ENCODE results near the gene SYNC. TPM values are rescaled to one million over a fixed set of nuclear protein-coding genes. Genes with fewer than 3 reads are reported as not detected.

The SYNC gene
- total and polyA plus RNA-seq, 2 experiments from 2014 or later: 6.8 to 9.0 TPM

DNA sequence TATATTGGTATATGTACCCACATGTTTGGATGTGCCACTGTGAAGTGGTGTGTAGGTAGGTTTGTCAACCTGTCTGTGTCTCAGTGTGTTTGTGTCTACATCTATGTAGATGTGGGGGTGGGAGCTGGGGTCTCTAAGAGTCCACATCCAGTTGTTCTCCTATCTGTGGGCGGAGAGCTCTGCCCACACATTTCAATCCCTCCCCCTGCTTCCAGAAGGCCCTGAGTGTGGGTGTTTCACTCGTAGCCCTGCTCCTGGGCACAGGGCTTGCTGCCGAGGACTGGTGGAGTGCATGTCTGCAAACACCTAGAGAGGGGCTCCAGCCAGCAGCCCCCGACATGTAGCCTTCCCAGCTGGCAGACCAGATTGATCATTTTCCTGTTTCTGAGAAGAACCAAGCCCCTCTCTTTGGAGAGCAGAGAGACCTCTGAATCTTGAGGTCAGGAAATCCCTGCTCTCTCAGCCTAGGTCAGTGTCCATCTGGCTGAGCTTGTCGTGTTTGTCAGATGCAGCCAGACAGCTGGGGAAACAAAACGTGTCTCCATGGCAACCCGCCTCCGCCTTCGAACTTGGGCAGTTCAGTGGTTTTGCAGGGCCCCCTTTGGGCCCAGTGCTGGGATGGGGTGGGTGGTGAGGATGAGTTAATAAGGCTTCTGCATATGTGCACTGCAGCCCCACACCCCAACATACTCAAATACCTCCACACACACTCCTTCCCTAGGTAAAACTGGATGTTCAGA is 31.2 kb upstream of the SYNC start:
- Histone ChIP-seq H3K9me2 (replicated peaks; ENCODE audit: insufficient read depth) (no peaks in the 10 kb centered on the region), H3K4me2 (no peak overlapping the region), H3K36me3 (replicated peaks; ENCODE audit: insufficient read depth, low read depth) (no peaks in the 10 kb centered on the region), H3K27me3 (no peaks in the 10 kb centered on the region), H3K27ac (no peak overlapping the region), H3K4me1 (ENCODE audit: insufficient read depth) (no peaks in the 10 kb centered on the region), H2AFZ (no peak overlapping the region), H3K9me3 (ENCODE audit: low read depth) (no peaks in the 10 kb centered on the region), H3K4me3 (no peak overlapping the region), H3K79me2 (no peaks in the 10 kb centered on the region), H4K20me1 (ENCODE audit: insufficient read depth, poor library complexity, severe bottlenecking) (no peaks in the 10 kb centered on the region)
- TF ChIP-seq EZH2phosphoT487 (IDR thresholded peaks at IDR 0.05; ENCODE audit: low read depth, severe bottlenecking, unreplicated experiment) (no peak), EZH2 (IDR thresholded peaks at IDR 0.05; ENCODE audit: borderline replicate concordance) (no peak)
- TF ChIP-seq, protein P1, sequence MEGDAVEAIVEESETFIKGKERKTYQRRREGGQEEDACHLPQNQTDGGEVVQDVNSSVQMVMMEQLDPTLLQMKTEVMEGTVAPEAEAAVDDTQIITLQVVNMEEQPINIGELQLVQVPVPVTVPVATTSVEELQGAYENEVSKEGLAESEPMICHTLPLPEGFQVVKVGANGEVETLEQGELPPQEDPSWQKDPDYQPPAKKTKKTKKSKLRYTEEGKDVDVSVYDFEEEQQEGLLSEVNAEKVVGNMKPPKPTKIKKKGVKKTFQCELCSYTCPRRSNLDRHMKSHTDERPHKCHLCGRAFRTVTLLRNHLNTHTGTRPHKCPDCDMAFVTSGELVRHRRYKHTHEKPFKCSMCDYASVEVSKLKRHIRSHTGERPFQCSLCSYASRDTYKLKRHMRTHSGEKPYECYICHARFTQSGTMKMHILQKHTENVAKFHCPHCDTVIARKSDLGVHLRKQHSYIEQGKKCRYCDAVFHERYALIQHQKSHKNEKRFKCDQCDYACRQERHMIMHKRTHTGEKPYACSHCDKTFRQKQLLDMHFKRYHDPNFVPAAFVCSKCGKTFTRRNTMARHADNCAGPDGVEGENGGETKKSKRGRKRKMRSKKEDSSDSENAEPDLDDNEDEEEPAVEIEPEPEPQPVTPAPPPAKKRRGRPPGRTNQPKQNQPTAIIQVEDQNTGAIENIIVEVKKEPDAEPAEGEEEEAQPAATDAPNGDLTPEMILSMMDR (IDR thresholded peaks at IDR 0.05; ENCODE audit: poor library complexity): no peak
- DNase-seq (ENCODE audit: low spot score): no peak
- WGBS (ENCODE audit: low lambda C conversion rate, missing lambda C conversion rate): 51% methylated on average over 9 of the region's 9 CpGs

DNA sequence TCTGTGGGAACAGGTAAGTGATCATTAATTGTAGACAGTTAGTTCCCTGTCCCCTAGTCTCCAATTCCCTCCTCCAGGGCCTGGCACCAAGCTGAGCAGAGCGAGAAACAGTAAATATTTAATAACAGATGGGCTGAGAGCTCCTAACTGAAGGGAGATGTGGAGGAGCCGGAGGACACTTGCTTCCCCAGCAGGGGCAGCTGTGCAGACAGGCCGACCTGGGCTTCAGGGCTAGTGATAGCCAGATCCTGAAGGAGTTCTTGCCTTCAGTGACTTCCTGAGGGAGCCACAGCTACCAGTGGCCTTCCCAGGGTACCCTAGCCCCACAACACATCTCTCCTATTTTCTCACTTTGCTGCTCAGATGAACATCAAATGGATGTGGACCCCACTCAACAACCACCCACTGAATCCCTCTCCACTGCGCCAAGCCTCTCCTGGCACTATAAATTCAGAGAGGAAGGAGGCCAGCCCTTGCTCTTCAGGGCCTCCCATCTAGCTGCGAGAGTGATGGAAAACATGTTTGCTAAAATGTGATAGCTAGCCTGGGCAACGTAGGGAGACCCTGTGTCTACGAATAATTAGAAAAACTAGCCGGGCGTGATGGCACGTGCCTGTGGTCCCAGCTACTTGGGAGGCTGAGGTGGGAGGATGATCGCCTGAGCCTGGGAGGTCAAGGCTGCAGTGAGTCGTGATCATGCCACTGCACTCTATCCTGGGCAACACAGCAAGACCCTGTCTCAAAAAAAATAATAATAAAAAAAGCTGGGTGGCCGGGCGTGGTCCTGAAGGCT is 26.9 kb upstream of the SYNC start:
- no peak overlapping the region for H3K4me3 ChIP-seq
- no peak overlapping the region for H3K4me2 ChIP-seq
- no peak for DNase-seq (ENCODE audit: low spot score)
- H3K4me1 ChIP-seq (ENCODE audit: insufficient read depth): peaks cover 5% of the 10 kb centered on the region
- WGBS (ENCODE audit: low lambda C conversion rate, missing lambda C conversion rate): 75% methylated on average over 14 of the region's 14 CpGs
- H3K27ac ChIP-seq: no peak overlapping the region
- H3K27me3 ChIP-seq: no peaks in the 10 kb centered on the region
- H3K36me3 ChIP-seq (replicated peaks; ENCODE audit: insufficient read depth, low read depth): no peaks in the 10 kb centered on the region
- no peaks in the 10 kb centered on the region for H3K9me2 ChIP-seq (replicated peaks; ENCODE audit: insufficient read depth)
- no peak for TF ChIP-seq EZH2phosphoT487 (IDR thresholded peaks at IDR 0.05; ENCODE audit: low read depth, severe bottlenecking, unreplicated experiment)
- TF ChIP-seq, protein P1 (IDR thresholded peaks at IDR 0.05; ENCODE audit: poor library complexity): no peak
- no peaks in the 10 kb centered on the region for H4K20me1 ChIP-seq (ENCODE audit: insufficient read depth, poor library complexity, severe bottlenecking)
- H3K79me2 ChIP-seq: no peaks in the 10 kb centered on the region
- no peaks in the 10 kb centered on the region for H3K9me3 ChIP-seq (ENCODE audit: low read depth)
- H2AFZ ChIP-seq: no peak overlapping the region

DNA sequence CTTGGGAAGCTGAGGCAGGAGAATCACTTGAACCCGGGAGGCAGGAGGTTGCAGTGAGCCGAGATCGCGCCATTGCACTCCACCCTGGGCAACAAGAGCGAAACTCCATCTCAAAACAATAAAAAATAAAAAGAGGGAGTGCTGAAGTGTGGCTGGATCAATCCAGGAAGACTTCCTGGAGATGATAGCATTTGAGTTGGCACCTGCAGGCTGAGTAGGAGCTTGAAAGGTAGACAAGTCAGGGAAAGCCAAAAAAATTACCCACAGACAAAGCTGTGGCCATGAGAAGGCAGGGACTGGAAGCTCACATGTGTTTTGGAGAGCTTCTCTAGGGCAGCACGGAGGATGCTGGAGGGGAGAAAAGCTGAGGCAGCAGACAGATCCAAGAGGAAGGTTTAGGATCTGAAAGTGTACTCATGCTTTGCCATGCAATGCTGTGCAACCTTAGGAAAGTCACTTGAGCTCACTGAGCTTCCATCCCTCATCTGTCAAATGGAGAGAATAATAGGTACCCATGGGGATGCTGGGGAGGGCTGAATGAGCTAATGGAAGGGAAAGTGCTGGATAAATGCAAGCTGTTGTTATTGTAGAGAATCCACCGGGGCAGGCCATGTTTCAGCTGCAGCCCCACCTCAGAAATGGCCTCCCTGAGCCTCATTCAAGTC is 26.0 kb upstream of the SYNC start:
- no peak for DNase-seq (ENCODE audit: low spot score)
- Histone ChIP-seq H3K4me2 (no peak overlapping the region), H2AFZ (no peak overlapping the region), H3K79me2 (no peaks in the 10 kb centered on the region), H3K4me1 (ENCODE audit: insufficient read depth) (peaks cover 5% of the 10 kb centered on the region), H3K9me2 (replicated peaks; ENCODE audit: insufficient read depth) (no peaks in the 10 kb centered on the region), H3K9me3 (ENCODE audit: low read depth) (no peaks in the 10 kb centered on the region), H3K27ac (no peak overlapping the region), H3K4me3 (no peak overlapping the region), H3K27me3 (no peaks in the 10 kb centered on the region), H3K36me3 (replicated peaks; ENCODE audit: insufficient read depth, low read depth) (no peaks in the 10 kb centered on the region), H4K20me1 (ENCODE audit: insufficient read depth, poor library complexity, severe bottlenecking) (no peaks in the 10 kb centered on the region)
- TF ChIP-seq, protein P1 (IDR thresholded peaks at IDR 0.05; ENCODE audit: poor library complexity): no peak
- TF ChIP-seq EZH2phosphoT487 (IDR thresholded peaks at IDR 0.05; ENCODE audit: low read depth, severe bottlenecking, unreplicated experiment): no peak
- TF ChIP-seq EZH2 (IDR thresholded peaks at IDR 0.05; ENCODE audit: borderline replicate concordance): no peak
- 95% methylated on average over 7 of the region's 7 CpGs for WGBS (ENCODE audit: low lambda C conversion rate, missing lambda C conversion rate)
